ENCODE results near the gene KCNJ9. TPM values are rescaled to one million over a fixed set of nuclear protein-coding genes. Genes with fewer than 3 reads are reported as not detected.

Gene KCNJ9
- total and polyA plus RNA-seq, 10 of the 15 experiments (the other 5 are each of a cell fraction or from before 2014, with no cell fraction given), result 0.12 TPM; not detected in 9

DNA sequence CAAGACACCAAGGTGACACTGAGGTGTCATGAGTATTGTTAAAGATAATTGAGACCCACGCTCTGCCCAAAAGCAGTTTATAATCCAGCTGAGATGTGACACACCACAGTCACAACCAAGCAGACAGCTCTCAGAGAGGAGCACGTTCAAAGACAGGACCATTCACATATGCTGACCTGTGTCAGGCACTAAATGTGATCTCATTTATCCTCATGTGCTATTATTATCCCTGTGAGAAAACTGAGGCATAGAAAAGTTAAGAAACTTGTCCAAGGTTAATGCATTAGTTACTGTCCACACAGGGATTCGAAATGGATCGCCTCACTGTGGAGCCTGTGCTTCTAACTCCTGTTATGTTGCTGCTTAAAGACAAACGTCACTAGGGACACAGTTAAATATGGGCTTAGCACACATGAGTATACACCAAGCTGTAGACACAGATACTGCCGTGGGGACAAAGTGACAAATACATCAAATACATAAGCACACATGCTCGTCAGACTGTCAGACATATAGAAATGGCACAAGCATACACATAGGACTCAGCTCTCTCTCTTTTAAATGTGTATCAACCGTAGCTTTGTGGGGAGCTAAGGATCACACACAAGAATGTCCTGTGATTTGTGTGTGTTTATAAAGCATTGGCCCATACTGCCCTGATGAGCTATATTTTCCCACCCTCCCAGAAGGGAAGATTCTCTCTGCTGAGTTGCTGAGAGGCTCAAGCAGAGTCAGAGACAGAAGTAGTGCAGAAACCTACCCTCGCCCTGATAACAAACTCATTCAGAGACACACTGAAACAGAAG is 20.6 kb downstream of the KCNJ9 start:
- no peak overlapping the region for H3K4me3 ChIP-seq
- H3K27me3 ChIP-seq (replicated peaks in 1 of 2; ENCODE audit: control insufficient read depth in 2 of 2, insufficient read depth in 2 of 2, low read length in 1 of 2), result no peaks in the 10 kb centered on the region
- H4K20me1 ChIP-seq (ENCODE audit: control insufficient read depth, insufficient read depth), result no peaks in the 10 kb centered on the region
- ChIA-PET POLR2A (interaction anchor here (0.8 to 2.0 kb wide), 4 partner anchors 67 to 275 kb away, joined by 3 to 4 read pairs (median 4); no protein-coding TSS in a partner anchor), RAD21 (ENCODE audit: unreplicated experiment) (interaction anchor here (0.5 to 6.8 kb wide), 17 partner anchors 7 to 299 kb away, joined by 3 to 85 read pairs (median 4); partner anchors contain the start of gene VANGL2), CTCF (interaction anchor here (0.5 to 11.6 kb wide), 33 partner anchors 16 to 1660 kb away, joined by 3 to 189 read pairs (median 4); partner anchors contain the start of genes CASQ1, KCNJ9 and PEX19), SMC1A (ENCODE audit: uncharacterized antibody, unreplicated experiment) (interaction anchor here (0.6 to 4.9 kb wide), 24 partner anchors 9 to 275 kb away, joined by 3 to 57 read pairs (median 5); partner anchors contain the start of genes CASQ1 and PEX19)
- in situ Hi-C loops (cut with MboI), result no loop called here
- FAIRE-seq (no peak), ATAC-seq (no peak), DNase-seq (ENCODE audit: low read depth, low spot score) (no peak)
- no peak overlapping the region for H2AFZ ChIP-seq (ENCODE audit: control insufficient read depth, low read depth, low read length)
- no TSS peak for BruUV-seq (replicated peaks)
- peaks cover 17% of the 10 kb centered on the region for H3K4me1 ChIP-seq (ENCODE audit: control insufficient read depth, insufficient read depth, low read length)
- whole genome bisulfite sequencing (ENCODE audit: insufficient coverage, insufficient replicate concordance, low lambda C conversion rate, missing lambda C conversion rate), result 72% methylated on average over 9 of the region's 9 CpGs
- H3K36me3 ChIP-seq (ENCODE audit: control insufficient read depth in 2 of 2, insufficient read depth in 2 of 2, low read length in 1 of 2), result no peaks in the 10 kb centered on the region; a peak in 1 of 4 replicates
- H3K27ac ChIP-seq (ENCODE audit: control insufficient read depth, insufficient read depth), result no peak overlapping the region
- no peak overlapping the region for H3K9ac ChIP-seq (ENCODE audit: control insufficient read depth, insufficient read depth, low read length)
- intact Hi-C loops (cut with micrococcal nuclease; ENCODE audit: unreplicated experiment), result loop anchor here (1.0 kb wide), 4 partner anchors 91 to 274 kb away; no protein-coding TSS in a partner anchor
- no peak overlapping the region for H3K4me2 ChIP-seq (ENCODE audit: control insufficient read depth, insufficient read depth)
- TF ChIP-seq CEBPB (IDR thresholded peaks at IDR 0.05; ENCODE audit: borderline replicate concordance in 1 of 2, low read depth in 2 of 2, low read length in 2 of 2) (no peak), RB1 (IDR thresholded peaks at IDR 0.05; ENCODE audit: borderline replicate concordance) (no peak), YBX1 (IDR thresholded peaks at IDR 0.05) (no peak), EGR1 (IDR thresholded peaks at IDR 0.05; ENCODE audit: borderline replicate concordance in 1 of 2, low read depth in 2 of 2, low read length in 2 of 2) (no peak), JUNB (IDR thresholded peaks at IDR 0.05) (no peak), NR2F1 (conservative IDR thresholded peaks at IDR 0.05) (no peak), GATAD2B (conservative IDR thresholded peaks at IDR 0.05; ENCODE audit: low read depth) (no peak), TBL1XR1 (IDR thresholded peaks at IDR 0.05; ENCODE audit: low read depth, low read length) (no peak), NKRF (conservative IDR thresholded peaks at IDR 0.05) (no peak), MEF2A (IDR thresholded peaks at IDR 0.05; ENCODE audit: insufficient read depth, low read depth, low read length) (no peak), POLR2AphosphoS2 (IDR thresholded peaks at IDR 0.05; ENCODE audit: low read depth, low read length) (no peak), ZNF384 (IDR thresholded peaks at IDR 0.05; ENCODE audit: borderline replicate concordance, low read depth, low read length) (no peak), ZNF207 (IDR thresholded peaks at IDR 0.05; ENCODE audit: borderline replicate concordance) (no peak)
- TF ChIP-seq, protein P1, sequence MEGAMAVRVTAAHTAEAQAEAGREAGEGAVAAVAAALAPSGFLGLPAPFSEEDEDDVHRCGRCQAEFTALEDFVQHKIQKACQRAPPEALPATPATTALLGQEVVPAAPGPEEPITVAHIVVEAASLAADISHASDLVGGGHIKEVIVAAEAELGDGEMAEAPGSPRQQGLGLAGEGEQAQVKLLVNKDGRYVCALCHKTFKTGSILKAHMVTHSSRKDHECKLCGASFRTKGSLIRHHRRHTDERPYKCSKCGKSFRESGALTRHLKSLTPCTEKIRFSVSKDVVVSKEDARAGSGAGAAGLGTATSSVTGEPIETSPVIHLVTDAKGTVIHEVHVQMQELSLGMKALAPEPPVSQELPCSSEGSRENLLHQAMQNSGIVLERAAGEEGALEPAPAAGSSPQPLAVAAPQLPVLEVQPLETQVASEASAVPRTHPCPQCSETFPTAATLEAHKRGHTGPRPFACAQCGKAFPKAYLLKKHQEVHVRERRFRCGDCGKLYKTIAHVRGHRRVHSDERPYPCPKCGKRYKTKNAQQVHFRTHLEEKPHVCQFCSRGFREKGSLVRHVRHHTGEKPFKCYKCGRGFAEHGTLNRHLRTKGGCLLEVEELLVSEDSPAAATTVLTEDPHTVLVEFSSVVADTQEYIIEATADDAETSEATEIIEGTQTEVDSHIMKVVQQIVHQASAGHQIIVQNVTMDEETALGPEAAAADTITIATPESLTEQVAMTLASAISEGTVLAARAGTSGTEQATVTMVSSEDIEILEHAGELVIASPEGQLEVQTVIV (IDR thresholded peaks at IDR 0.05; ENCODE audit: borderline replicate concordance, partially characterized antibody), result no peak
- TF ChIP-seq, protein P2, sequence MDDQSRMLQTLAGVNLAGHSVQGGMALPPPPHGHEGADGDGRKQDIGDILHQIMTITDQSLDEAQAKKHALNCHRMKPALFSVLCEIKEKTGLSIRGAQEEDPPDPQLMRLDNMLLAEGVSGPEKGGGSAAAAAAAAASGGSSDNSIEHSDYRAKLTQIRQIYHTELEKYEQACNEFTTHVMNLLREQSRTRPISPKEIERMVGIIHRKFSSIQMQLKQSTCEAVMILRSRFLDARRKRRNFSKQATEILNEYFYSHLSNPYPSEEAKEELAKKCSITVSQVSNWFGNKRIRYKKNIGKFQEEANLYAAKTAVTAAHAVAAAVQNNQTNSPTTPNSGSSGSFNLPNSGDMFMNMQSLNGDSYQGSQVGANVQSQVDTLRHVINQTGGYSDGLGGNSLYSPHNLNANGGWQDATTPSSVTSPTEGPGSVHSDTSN (IDR thresholded peaks at IDR 0.05; ENCODE audit: insufficient replicate concordance, low read depth, low read length), result no peak
- H3K9me3 ChIP-seq (replicated peaks; ENCODE audit: control insufficient read depth, insufficient read depth, low read length), result no peaks in the 10 kb centered on the region
- H3K79me2 ChIP-seq (ENCODE audit: control insufficient read depth, insufficient read depth, low read length), result peaks cover 7% of the 10 kb centered on the region
